ENCODE results near the gene GPC3. TPM values are rescaled to one million over a fixed set of nuclear protein-coding genes. Genes with fewer than 3 reads are reported as not detected.

Gene GPC3
- polyA plus RNA-seq, 3 donors, result not detected

DNA sequence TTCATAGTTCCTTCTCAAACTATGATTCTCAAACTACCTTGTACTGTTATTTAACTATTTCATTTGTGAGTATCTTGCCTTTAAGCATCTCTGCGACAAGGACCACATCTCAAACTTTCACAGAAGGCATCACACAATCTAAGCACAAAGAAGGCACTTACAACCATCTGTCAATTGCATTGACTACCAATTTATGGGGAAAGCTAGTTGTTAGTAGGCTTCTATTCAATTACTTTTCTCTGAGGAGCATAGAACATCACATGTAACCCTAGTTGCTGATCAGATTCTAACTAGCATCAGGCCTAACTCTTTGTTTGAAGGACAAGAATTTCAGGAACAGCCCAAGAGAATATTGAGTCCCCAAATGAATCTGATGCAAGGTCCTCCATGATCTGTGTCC, 74.9 kb downstream of the GPC3 start:
- H3K9ac ChIP-seq (ENCODE audit: insufficient read depth, low read length, poor library complexity, severe bottlenecking), result no peak overlapping the region
- no peak overlapping the region for H3K27ac ChIP-seq (ENCODE audit: low read depth in 1 of 2, low read length in 2 of 2)
- no peaks in the 10 kb centered on the region for H3K4me1 ChIP-seq (ENCODE audit: control insufficient read depth in 1 of 2, insufficient read depth in 2 of 2, low read length in 2 of 2)
- WGBS (ENCODE audit: insufficient coverage), result no CpG with 5 or more reads among the region's 1 CpG
- no peaks in the 10 kb centered on the region for H4K20me1 ChIP-seq (ENCODE audit: insufficient read depth, low read length)
- no peak overlapping the region for H3K27ac Mint-ChIP-seq
- H3K27me3 Mint-ChIP-seq (ENCODE audit: low read depth in 3 of 3), result peaks cover 0 to 1% (median 0%) of the 10 kb centered on the region in 3 donors
- no peak for DNase-seq
- no peak overlapping the region for H3K4me3 ChIP-seq (replicated peaks in 1 of 3; ENCODE audit: low read depth in 2 of 3, low read length in 3 of 3)
- no peaks in the 10 kb centered on the region for H3K36me3 Mint-ChIP-seq
- H3K27me3 ChIP-seq (ENCODE audit: control insufficient read depth in 2 of 2, insufficient read depth in 2 of 2, low read length in 2 of 2), result peaks cover 0 to 2% of the 10 kb centered on the region in 2 donors
- no peak overlapping the region for H3K4me2 ChIP-seq (replicated peaks; ENCODE audit: extremely low read depth, low read length, poor library complexity, severe bottlenecking)
- no peak overlapping the region for H3K4me3 Mint-ChIP-seq
- no peaks in the 10 kb centered on the region for H3K79me2 ChIP-seq (ENCODE audit: insufficient read depth, low read length)
- TF ChIP-seq, protein P1, sequence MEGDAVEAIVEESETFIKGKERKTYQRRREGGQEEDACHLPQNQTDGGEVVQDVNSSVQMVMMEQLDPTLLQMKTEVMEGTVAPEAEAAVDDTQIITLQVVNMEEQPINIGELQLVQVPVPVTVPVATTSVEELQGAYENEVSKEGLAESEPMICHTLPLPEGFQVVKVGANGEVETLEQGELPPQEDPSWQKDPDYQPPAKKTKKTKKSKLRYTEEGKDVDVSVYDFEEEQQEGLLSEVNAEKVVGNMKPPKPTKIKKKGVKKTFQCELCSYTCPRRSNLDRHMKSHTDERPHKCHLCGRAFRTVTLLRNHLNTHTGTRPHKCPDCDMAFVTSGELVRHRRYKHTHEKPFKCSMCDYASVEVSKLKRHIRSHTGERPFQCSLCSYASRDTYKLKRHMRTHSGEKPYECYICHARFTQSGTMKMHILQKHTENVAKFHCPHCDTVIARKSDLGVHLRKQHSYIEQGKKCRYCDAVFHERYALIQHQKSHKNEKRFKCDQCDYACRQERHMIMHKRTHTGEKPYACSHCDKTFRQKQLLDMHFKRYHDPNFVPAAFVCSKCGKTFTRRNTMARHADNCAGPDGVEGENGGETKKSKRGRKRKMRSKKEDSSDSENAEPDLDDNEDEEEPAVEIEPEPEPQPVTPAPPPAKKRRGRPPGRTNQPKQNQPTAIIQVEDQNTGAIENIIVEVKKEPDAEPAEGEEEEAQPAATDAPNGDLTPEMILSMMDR (IDR thresholded peaks at IDR 0.05), result no peak
- intact Hi-C loops (cut with micrococcal nuclease), result no loop called here
- H3K9me3 Mint-ChIP-seq, result peaks cover 0 to 3% (median 0%) of the 10 kb centered on the region in 7 donors
- no peak overlapping the region for H2AFZ ChIP-seq (ENCODE audit: insufficient read depth, low read depth, low read length, poor library complexity, severe bottlenecking)
- no peaks in the 10 kb centered on the region for H3K4me1 Mint-ChIP-seq
- no peaks in the 10 kb centered on the region for H3K36me3 ChIP-seq (replicated peaks in 1 of 2; ENCODE audit: control insufficient read depth in 1 of 2, insufficient read depth in 2 of 2, low read length in 2 of 2)
- no peaks in the 10 kb centered on the region for H3K9me3 ChIP-seq (replicated peaks in 1 of 2; ENCODE audit: control insufficient read depth in 1 of 2, insufficient read depth in 1 of 2, low read length in 2 of 2)

DNA sequence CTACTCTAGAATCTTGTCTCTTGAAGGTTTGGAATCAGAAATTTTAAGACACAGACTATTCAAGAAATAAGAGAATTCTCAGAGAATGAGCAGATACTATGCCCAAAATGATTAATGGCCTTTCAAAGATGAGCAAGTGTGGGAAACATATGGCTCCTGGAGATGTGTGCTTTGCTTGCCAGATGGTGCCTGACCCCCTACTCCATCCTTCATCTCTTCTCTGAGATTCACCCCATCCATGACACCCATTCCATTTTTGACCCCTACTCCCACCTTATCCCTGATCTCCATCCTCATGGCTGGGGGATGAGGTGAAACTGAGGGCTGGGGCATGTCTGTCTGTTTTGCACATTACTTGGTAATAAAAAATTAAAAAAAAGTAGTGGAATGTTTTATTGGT, 75.5 kb downstream of the GPC3 start:
- no peaks in the 10 kb centered on the region for H4K20me1 ChIP-seq (ENCODE audit: insufficient read depth, low read length)
- intact Hi-C loops (cut with micrococcal nuclease), result no loop called here
- H3K4me1 Mint-ChIP-seq, result no peaks in the 10 kb centered on the region
- no peak overlapping the region for H3K4me3 ChIP-seq (replicated peaks in 1 of 3; ENCODE audit: low read depth in 2 of 3, low read length in 3 of 3)
- H3K9me3 Mint-ChIP-seq, result peaks cover 0 to 3% (median 0%) of the 10 kb centered on the region in 7 donors
- no peaks in the 10 kb centered on the region for H3K79me2 ChIP-seq (ENCODE audit: insufficient read depth, low read length)
- no peaks in the 10 kb centered on the region for H3K4me1 ChIP-seq (ENCODE audit: control insufficient read depth in 1 of 2, insufficient read depth in 2 of 2, low read length in 2 of 2)
- H2AFZ ChIP-seq (ENCODE audit: insufficient read depth, low read depth, low read length, poor library complexity, severe bottlenecking), result no peak overlapping the region
- TF ChIP-seq, protein P1 (IDR thresholded peaks at IDR 0.05), result no peak
- no peak overlapping the region for H3K4me3 Mint-ChIP-seq
- H3K4me2 ChIP-seq (replicated peaks; ENCODE audit: extremely low read depth, low read length, poor library complexity, severe bottlenecking), result no peak overlapping the region
- no peak overlapping the region for H3K9ac ChIP-seq (ENCODE audit: insufficient read depth, low read length, poor library complexity, severe bottlenecking)
- peaks cover 0 to 1% (median 0%) of the 10 kb centered on the region in 3 donors for H3K27me3 Mint-ChIP-seq (ENCODE audit: low read depth in 3 of 3)
- H3K27ac ChIP-seq (ENCODE audit: low read depth in 1 of 2, low read length in 2 of 2), result no peak overlapping the region
- no peaks in the 10 kb centered on the region for H3K9me3 ChIP-seq (replicated peaks in 1 of 2; ENCODE audit: control insufficient read depth in 1 of 2, insufficient read depth in 1 of 2, low read length in 2 of 2)
- peaks cover 0 to 2% of the 10 kb centered on the region in 2 donors for H3K27me3 ChIP-seq (ENCODE audit: control insufficient read depth in 2 of 2, insufficient read depth in 2 of 2, low read length in 2 of 2)
- no peaks in the 10 kb centered on the region for H3K36me3 ChIP-seq (replicated peaks in 1 of 2; ENCODE audit: control insufficient read depth in 1 of 2, insufficient read depth in 2 of 2, low read length in 2 of 2)
- no peak overlapping the region for H3K27ac Mint-ChIP-seq
- no peak for DNase-seq
- H3K36me3 Mint-ChIP-seq, result no peaks in the 10 kb centered on the region
